IPS-NIHi11 (cell line): Measurements from ENCODE around the gene PCNX1.
A peak's percentile ranks its signal among the peaks of the same experiment; 100 is the strongest.
"Not testable (repeated sequence)": the region's sequence is repeated elsewhere in the genome, so short reads cannot be mapped to it uniquely, and the experiment has no call there.

Experiments used
- DNase-seq: peaks from one replicate; pipeline ENCODE4 v3.0.0; 2012; ENCODE audit warnings: mixed read lengths, low spot score

Gene PCNX1

DNA sequence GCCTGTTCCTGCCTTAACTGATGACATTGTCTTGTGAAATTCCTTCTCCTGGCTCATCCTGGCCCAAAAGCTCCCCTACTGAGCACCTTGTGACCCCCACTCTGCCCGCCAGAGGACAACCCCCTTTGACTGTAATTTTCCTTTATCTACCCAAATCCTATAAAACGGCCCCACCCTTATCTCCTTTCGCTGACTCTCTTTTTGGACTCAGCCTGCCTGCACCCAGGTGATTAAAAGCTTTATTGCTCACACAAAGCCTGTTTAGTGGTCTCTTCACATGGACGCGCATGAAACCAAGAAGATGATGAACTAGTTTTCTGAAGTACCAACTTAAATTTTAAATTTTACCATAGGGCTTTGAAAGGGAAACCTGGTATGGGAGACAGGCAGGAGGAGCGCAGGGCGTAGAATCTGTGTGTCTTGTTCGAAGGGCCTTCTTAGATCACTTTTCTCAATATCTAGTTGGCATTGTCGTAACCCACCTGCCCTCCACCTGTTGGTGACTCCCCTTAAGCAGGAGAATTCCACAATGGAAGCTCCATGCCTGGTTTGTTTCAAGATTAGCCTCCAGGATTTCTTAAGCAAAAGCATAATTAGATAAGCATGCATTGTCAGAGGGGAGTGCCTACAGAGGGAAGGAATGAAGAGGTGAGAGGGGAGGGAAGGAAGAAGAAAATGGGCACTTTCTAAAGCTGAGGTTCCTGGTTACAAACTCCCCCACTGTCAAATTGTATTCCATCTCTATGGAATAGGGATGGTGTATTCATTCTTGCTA is 222.6 kb downstream of the PCNX1 start:
- not testable (repeated sequence) for DNase-seq

DNA sequence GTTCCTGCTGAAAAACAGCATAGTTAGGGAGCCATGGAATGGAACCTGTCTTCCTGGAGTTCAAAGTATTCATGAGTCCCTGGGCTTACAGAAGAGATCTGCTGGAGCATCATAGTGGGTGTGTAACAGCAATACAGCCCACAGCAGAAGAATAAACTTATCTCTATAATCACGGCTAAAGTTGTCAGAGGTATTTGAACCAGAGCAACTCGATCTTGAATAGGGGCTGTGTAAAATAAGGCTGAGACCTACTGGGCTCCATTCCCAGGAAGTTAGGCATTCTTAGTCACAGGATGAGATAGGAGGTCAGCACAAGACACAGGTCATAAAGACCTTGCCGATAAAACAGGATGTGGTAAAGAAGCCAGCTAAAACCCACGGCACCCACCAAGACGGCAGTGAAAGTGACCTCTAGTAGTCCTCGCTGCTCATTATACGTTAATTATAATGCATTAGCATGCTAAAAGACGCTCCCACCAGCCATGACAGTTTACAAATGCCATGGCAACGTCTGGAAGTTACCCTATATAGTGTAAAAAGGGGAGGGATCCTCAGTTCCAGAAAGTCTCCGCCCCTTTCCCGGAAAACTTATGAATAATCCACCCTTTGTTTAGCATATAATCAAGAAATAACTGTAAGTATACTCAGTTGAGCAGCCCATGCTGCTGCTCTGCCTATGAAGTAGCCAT is 223.4 kb downstream of the PCNX1 start:
- DNase-seq, result no peak

DNA sequence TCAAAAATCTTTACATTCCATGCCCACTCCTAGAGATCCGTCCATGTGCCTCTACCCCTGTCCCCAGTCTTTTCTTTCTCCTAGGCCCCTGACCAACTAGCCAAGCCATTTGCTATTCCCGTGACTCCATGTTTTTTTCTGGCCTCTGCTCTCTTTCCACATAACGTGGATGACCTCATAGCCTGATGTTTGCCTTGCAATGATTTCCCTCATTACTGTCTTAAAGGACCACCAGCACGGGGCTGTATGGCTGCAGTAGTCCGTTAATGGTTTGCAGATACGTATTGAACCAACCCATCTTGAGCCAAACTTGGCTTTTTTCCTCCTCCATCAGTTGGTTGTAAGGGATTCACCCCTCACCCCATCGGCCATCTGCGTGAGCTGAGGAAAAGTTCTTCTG is 226.0 kb downstream of the PCNX1 start:
- no peak for DNase-seq

DNA sequence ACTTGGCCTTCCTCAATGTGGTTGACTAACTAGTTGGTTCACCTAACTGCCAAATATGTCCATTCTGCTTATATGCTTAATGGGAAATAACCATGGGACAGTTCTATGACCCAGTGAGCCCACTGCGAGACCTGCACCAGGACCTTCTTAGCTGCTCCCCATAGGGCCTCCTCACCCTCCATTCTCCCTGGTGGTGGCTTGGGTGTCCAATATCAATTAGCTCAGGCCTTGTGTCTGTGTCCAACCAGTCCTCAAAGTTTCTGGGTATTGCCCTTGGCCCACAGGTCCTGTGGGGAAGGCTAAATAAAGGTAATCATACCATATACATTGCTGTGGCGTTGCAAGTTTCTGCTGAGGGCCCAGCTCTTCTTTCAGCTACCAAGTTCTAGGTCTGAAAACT is 228.2 kb downstream of the PCNX1 start:
- DNase-seq, result no peak

DNA sequence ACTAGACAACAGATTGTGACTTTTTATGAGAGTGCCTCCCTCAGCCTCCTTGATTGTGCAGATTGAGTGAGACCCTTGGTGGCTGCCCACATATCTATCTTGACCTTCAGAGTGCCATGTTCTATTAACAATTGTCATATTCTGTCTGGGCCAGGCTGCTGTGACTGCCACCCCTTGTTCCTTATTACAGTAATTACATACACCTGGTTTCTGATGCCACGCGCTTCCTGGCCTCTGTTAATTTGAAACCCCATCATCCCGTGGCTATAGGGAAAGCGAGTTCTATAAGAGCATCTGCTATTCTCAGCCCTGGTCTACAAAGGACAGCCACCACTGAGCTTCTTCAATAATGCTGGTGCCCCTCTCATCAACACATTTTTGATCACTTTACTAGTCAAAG is 228.7 kb downstream of the PCNX1 start:
- no peak for DNase-seq

DNA sequence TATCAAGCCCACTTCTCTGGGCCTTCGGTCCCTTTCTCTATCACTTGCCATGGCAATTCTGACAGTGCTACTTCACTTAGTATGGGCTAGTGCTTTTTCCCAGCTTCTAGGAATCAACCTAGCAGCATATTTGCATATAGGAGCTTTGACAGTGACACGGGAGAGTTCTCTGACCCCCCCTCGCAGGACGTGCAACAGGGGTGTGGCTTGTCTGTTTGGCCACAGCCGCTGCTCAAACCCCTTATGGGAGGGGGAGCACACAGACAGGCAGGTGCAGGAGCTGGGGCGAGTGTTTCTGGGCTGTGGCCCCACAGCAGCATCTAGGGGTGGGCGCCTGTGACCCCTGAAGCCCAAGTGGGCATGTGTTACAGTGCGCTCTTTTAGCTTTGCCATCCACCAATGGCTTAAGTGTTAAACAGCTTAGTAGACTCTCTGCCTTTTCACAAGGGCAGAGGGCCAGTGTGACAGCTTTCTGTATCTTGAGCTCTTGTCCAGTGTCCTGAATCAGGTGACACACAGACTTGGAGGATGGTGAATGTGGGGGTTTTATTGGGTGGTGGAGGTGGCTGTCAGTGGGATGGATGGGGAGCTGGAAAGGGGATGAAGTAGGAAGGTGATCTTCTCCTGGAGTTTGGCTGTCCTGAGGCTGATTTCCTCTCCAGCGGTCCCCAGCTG is 229.3 kb downstream of the PCNX1 start:
- no peak for DNase-seq

DNA sequence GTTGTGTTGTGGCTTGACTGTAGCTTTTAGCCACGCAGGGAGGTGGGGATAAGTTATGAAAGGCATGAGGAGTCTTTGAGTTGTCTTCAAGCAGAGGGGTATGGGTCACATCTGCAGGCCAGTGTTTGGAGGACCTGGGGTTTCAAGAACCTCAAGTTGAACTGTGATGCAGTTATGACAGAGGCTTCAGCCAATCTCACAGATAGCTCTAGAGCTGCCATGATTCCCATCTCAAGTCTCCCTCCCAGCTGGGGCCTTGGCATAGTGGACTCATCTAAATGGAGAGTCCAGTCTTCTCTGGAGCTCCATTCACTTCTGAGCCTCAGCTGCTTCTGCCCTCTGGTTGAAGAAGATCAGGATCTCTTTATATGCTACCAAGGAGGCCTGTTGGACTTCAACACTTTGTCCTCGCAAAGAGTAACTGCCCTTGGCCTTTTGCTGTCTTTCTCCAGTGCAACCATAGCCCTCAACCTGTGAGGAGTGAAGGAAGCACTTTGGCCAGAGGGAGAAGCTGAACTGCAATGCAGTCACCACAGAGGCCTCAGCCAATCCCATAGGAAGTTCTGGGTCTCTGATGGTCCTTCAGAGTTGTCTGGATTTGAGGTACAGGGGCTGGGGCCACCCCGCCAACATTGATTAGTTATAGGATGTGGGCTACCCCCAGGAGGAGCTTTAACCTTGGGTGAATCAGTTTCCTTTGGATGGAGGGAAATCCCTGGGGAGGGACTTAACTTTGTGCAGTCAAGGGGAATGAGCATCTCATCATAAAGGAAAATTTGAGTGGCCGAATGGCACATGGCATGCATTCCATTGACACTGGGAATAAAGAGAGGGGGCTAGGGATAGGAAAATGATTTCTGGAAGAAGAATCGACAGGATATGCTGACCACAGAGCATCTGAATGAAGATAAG is 230.5 kb downstream of the PCNX1 start:
- DNase-seq, result no peak

DNA sequence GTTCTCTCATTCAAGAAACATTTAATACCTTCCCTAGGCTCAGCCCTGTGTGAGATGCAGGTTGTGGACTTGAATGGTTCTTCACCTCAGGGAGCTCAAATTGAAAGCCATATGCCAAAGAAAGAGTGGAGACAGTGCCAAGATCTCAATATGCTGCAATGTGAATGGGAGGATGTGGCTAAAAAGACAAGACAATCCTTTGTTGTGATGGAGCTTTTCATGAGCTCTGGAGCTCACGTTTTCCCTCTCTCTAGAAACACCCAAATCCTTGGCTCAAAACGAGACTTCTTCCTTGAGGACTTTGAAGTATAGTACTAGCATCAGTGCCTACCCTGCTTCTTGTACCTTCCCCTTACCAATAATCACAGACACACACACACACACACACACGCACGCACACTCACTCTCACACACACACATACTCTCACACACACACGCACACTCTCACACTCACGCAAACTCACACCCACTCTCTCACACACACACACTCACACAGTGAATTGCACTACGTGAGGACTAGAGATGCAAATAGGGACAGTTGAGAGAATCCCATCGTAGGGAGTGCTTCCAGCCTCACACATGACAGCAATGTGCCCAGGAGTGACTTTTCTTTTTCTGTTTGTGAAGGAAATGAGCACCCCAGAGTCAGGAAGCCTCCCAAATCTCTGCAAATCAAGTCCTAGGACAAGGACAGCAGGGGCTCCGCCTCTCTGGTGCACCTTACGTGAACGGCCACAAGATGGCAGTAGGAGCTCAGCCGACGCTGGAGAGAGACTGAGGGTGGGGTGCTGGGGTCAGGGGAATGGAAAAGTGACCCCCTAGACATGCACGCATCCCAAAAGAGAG is 231.4 kb downstream of the PCNX1 start:
- DNase-seq, result peak; percentile 85

DNA sequence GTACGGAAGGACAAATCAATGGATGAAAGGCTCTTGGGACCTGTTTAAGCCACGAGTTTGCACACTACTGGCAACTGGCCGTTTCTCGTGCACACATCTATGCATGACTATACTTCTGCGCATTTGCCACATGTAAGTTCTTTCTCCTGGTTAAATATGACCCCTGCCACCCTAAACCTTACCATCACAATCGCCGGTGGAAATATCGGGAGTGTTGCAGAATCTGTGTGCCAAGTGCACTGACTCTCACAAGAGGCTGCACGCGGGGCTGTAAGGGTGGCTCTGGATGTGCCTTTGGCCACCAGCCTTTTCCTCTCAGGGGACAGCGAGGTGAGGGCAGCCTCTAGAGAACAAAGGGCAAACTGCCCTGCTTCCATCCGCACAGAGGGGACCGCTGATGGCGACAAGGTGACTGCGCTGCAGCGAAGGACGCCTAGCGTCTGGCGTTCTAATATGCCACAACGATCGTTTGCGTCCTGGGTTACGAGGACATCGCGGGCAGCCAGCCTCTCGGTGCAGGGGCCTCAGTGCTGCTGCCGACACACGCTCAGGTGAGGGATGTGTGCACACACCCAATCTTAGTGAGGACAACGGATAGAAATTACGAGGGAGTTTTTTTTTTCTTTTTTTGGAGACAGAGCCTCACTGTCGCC is 232.2 kb downstream of the PCNX1 start:
- DNase-seq, result no peak

DNA sequence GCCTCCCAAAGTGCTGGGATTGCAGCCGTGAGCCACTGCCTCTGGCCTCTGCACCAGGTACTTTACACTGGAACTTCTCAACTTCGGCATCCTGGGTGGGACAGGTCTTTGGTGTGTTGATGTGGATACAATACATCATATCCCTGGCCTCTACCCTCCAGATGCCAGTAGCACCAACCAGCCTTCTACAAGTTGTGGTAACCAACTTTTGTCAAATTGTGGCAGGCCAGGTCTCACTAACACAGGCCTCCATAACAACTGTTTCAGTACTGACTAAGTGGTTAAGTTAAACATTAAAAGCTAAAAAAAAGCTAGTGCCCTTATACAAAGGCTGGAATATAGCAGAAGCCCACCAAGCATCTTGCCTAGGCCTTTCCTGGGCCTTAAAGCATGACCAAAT is 232.9 kb downstream of the PCNX1 start:
- no peak for DNase-seq

DNA sequence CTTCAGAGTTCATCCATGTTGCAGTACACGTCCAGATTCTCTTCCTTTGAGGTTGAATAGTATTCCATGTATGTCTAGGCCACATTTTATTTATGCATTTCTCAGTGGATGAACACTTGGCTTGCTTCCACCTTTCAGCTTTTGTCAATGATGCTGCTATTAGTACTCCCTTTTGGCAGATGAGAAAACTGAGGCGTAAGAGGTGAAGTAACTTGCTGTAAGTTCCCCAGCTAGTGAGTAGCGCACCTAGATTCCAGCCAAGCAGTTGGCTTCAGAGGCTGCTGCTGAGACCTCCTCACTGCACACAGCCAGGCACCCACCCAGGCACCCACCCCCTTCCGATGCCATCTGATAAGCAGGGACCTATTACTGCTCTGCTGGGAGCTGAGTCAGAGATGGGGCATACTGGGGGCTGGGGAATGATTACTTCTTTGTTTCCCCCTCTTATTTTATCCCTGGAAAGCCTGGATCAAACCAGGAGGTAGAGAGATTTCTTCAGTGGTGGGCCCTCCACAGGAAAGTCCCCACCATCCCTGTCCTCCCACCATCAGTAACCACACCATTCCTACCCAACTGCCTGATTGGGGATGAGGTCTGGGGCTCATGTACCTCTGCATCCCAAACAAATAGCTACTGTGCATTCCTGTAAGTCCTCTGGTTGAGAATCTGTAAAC is 234.6 kb downstream of the PCNX1 start:
- DNase-seq, result no peak

DNA sequence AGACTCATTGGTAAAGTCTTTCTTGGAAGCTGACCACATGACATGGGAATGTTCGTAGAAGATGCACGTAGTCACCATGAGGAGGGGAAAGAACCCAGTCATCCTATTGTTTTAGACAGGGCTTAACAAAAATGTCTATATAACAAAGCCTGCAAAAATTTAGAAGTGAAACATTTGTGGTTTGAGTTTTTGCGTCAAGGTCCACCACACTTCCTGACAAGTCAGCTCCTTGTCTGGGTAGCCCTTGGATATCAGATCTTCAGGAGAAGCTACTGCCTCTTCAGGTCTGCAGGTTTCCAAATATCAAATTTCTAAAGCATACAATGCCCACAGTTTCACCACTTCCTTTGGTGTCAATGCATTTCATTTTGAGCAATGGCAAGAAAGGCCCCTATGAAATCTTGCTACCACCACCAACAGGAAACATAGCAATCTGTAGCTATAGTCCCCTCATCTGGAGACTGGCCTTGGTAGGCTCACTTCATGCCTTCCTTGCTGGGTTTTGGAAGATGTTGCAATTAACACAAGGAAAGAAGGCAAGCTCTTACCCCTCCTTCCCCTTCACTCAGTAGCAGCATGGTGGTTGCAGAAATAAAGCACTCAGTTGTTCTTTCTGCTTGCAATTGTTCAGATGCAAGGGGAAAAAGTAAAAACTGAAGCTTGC is 235.2 kb downstream of the PCNX1 start:
- DNase-seq, result no peak

DNA sequence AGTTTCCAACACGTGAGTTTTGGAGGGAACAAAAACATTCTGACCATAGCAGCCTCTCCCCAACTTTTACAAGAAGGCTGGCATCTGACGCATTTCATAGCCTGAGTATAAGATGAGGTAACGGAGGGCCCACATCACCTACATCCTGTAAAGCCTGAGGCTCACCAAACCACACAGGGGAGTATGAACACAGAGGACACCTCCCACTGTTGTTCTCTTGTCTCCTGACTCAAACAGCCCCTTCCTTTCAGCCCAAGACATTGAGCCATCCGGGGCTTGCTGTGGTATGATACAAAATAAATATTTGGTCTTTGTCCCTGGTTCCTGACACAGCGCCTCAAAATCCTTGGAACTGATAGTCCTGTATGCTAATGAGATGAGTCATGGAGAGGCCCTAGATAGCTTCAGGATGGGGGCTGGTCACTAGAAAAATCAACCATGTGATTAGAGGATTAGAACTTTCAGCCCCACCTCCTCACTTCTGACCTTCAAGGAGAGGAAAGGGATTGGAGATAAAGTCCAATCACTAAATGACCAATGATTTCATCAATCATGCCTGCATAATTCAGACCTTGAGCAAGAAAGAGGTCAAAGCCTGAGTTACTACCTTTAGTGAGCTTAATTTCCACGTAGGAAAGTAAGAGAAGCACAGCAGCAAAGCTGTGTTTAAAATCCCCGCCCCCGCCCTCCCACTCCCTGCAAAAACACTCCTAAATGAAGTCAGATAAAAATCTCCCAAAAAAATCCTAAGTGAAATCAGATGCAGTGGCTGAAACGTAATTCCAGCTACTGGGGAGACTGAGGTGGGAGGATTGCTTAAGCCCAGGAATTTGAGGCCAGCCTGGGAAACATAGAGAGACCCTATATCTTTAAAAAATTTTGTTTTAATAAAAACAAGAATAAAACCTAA is 236.4 kb downstream of the PCNX1 start:
- no peak for DNase-seq

DNA sequence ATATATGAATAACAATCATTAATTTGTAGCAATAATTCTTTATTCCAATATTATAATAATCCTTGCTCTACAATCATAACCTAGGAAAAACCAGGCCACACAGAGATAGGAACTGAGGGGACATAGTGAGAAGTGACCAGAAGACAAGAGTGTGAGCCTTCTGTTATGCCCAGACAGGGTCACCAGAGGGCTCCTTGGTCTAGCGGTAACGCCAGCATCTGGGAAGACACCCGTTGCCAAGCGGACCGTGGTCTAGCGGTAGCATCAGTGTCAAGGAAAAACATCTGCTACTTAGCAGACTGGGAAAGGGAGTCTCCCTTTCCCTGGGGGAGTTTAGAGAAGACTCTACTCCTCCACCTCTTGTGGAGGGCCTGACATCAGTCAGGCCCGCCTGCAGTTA is 240.1 kb downstream of the PCNX1 start:
- not testable (repeated sequence) for DNase-seq

DNA sequence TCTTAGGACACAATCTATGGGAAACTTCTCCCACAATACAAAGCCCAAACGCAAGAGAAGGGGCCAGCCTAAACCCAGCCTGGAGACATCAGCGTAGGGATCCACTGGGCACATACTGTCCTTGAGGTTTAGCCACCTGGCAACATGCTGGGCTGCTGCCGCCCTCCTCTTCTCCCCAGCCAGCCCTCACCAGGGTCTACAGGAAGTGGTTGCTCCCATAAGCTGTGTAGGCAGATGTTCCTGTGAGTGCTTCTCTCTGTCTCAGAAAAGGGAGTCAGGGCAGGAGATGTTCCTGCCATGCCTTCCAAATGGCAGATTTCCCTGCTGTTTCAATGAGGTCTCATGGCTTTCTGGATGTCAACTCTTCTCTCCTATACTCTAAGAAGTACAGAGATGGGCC is 241.4 kb downstream of the PCNX1 start:
- DNase-seq, result no peak

DNA sequence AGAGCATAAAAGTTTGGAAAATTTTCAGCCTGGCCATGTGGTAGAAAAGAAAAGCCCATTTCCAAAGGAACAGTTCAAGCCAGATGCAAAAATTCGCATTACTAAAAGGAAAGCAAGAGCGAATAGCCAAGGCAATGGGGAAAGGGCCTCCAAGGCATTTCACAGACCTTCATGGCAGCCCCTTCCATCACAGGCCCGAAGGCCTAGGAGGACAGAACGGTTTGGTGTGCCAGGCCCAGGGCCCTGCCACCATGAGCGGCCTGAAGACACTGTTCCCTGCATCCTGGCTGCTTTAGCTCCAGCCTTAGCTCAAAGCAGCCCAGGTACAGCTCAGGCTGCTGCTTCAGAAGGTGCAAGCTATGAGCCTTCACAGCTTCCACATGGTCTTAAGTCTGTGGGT is 243.5 kb downstream of the PCNX1 start:
- DNase-seq, result no peak

DNA sequence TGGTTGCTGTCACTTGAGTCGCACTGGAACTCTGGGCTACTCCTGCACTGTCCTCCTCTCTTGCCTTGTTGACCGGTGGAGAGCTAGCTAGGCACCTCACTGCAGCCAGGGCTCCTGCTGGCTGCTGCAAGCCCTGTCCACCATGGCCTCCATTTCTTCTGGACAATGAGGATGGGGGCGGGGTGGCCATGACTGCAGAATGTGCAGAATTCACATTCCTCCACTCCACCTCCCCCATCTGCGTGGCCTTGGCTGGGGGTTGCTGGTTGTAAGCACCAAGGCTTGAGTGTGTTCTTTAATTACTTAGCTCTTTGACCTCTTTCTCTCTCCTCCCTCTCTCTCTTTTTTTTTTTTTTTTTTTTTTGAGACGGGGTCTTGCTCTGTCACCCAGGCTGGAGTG is 248.5 kb downstream of the PCNX1 start:
- DNase-seq, result no peak

DNA sequence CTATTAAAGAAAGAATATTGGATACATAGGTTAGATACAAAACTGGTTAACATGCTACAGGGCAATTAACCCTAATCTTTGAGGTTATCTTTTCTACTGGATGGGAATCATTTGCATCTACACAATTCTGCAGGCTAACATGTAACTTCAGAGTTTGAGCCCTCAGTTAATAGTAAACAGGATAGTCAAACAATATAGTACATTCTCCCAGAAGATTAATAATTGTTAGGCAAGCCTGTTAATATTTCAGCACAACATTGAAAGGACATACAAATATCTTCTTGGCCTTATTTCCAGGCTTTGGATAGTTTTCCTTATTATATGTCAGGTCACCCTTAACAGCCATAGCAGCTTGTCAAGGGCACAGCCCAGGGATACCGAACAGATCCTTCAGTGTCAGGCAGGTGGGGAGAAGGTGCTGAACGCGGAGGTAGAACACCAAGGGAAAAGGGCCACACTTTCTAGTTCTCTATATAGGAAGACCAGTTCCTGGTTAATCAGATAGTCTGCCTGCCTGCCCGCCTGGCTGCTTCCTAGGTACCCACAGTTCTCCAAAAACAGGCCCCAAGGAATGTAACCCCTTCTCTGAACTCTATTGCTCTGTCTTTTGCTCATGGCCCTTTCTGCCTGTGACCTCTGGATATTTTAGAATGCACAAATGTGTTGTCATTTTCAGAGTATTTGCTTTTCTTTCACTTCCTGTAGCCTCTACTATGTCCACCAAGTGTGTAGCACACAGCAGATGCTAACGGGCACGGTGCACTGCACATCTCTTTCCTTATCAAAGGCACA is 256.0 kb downstream of the PCNX1 start:
- DNase-seq, result no peak
